Measurements from ENCODE around the gene TTC32. TPM values are rescaled to one million over a fixed set of nuclear protein-coding genes. Genes with fewer than 3 reads are reported as not detected.

Gene TTC32
- 3.0 and 5.1 TPM in 2 replicates for total RNA-seq

GRCh38 chr2:19901442-19902215, at the start of gene TTC32:
Gene TTC32 (minus strand): TSS chr2:19901983. CDS start chr2:19901854, 129 bp downstream.

Other genes starting within 250 kb of the TTC32 start
- gene WDR35, start 88.1 kb upstream of the TTC32 start, total RNA-seq = 5.9 and 6.1 TPM in 2 replicates
- gene MATN3, start 110.7 kb upstream of the TTC32 start, total RNA-seq = 2.5 and 3.9 TPM in 2 replicates
- 85.9 and 96.0 TPM in 2 replicates for gene LAPTM4A, start 149.6 kb upstream of the TTC32 start, total RNA-seq